T-helper 2 cell treated with Interferon-gamma antibody and Interleukin-4, amounts not matched to agents 5 μg/mL and 100 μg/mL, for 36 hours (primary cell): ENCODE results near the gene SECTM1.
"Not testable (repeated sequence)": the region's sequence is repeated elsewhere in the genome, so short reads cannot be mapped to it uniquely, and the experiment has no call there.

Source experiments
- DNase-seq: peaks from one replicate; pipeline ENCODE4 v3.0.0; 2021; ENCODE audit warnings: low spot score
- H3K27ac Mint-ChIP-seq: one replicate; pipeline ENCODE4 v1.8.0; 2021; ENCODE audit warnings: mild to moderate bottlenecking, mixed read lengths
- H3K27me3 Mint-ChIP-seq: one replicate; pipeline ENCODE4 v1.8.0; 2021; ENCODE audit warnings: low read depth, mixed read lengths
- H3K36me3 Mint-ChIP-seq: one replicate; pipeline ENCODE4 v1.8.0; 2021; ENCODE audit warnings: low read depth, mixed read lengths
- H3K4me1 Mint-ChIP-seq: one replicate; pipeline ENCODE4 v1.8.0; 2021; ENCODE audit warnings: low read depth, mixed read lengths
- H3K4me3 Mint-ChIP-seq: one replicate; pipeline ENCODE4 v1.8.0; 2022; ENCODE audit warnings: mild to moderate bottlenecking, moderate library complexity, mixed read lengths
- H3K9me3 Mint-ChIP-seq: one replicate; pipeline ENCODE4 v1.8.0; 2021; ENCODE audit warnings: mixed read lengths

Gene SECTM1

DNA sequence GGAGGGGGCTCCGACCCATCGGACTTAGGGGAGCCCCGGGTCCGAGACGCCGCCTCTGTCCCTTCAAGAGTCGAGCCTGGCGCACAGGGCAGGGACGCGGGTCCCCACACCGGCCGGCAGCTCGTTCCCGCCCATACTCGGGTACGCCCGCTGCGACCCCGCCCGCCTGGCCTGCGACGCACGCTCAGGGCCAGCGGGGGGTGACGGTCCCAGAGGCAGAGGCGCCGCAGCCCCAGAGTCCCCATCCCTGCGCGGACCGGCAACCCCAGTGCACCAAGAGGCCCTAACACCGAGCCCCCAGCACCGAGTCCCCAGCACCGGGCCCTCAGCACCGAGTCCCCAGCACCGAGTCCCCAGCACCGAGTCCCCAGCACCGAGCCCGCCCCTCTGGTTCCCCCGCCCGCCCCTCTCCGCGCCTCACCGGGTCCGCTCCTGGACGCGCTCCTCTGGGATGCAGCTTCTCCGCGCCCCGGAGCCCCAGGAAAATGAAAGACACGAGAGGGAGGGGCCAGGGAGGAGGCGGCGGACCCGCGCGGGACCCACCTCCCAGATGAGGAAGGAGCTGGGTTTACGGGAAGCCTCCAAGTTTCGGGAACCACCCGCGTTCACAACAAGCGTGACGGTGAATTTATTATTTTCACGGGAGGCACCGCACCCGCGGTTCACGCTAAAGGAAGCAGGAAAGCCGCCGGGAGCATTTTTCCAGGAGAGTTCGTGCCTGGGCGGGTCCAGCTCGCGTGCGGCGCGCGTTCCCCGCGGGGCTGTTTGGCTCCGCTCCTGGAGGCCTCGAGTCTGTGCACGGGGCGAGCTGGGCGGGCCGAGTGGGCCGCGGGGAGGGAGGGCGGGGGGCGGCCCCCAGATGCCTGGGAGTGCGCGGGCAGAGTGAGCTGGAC is at the start of gene SECTM1:
SECTM1 (minus strand) TSS at position 488 of the 893 bp plus-strand sequence. CDS start 6,526 bp downstream, outside the sequence.
- Mint-ChIP-seq H3K9me3 (no peaks in the 10 kb centered on the region), H3K4me3 (peak within 1 kb of the TSS; percentile 97), H3K4me1 (peaks cover 21% of the 10 kb centered on the region), H3K27ac (peak within 1 kb of the TSS; percentile 96), H3K36me3 (no peaks in the 10 kb centered on the region), H3K27me3 (peaks cover 19% of the 10 kb centered on the region)
- no peak for DNase-seq

DNA sequence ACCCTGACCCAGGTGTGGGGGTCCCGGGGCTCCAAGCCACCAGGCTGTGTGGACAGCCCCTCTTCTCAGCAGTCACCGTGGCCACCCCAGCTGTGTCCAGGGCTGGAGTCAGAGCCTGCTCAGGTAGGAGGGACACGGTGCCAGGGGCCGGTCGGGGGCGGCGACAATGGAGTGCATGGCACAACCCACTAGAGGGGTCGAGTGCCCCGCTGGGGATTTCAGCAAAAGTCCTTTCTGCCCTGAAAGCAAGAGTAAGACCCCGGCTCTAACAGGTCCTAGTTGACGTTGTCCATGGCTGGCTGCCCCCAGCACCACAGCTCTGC is 49.3 kb upstream of the SECTM1 start:
- Mint-ChIP-seq H3K36me3 (no peaks in the 10 kb centered on the region), H3K4me3 (no peak overlapping the region), H3K27me3 (peaks cover 15% of the 10 kb centered on the region), H3K9me3 (no peaks in the 10 kb centered on the region), H3K27ac (no peak overlapping the region), H3K4me1 (peaks cover 3% of the 10 kb centered on the region)
- no peak for DNase-seq

DNA sequence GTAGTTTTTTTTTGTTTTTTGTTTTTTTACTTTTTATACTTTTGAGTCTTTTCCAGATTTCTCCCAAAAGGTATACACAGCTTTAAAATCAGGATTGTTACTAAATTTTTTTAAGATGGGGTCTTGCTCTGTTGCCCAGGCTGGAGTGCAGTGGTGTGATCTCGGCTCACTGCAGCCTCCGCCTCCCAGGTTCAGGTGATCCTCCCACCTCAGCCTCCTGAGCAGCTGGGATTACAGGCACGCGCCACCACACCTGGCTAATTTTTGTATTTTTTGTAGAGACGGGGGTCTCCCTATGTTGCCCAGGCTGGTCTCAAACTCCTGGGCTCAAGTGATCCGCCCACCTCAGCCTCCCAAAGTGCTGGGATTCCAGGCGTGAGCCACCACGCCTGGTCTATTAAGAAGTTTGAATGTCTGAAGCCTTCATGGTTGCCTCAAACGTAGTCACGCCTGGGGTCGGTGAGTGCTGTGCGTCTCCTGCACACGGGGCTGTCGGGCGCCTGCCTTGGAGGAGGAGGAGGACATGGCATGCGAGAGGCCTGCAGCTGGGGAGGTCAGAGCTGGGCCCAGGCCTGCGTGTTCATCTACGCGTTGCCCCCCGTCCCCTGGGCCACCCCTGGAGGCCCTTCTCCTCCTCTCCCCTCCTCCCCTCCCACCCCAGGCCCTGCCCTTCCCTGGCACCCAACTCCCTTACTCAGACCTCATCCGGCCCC is 48.8 kb upstream of the SECTM1 start:
- H3K27ac Mint-ChIP-seq, H3K4me3 Mint-ChIP-seq, H3K36me3 Mint-ChIP-seq, DNase-seq, H3K4me1 Mint-ChIP-seq, H3K9me3 Mint-ChIP-seq: not testable (repeated sequence)
- peaks cover 11% of the 10 kb centered on the region for H3K27me3 Mint-ChIP-seq

DNA sequence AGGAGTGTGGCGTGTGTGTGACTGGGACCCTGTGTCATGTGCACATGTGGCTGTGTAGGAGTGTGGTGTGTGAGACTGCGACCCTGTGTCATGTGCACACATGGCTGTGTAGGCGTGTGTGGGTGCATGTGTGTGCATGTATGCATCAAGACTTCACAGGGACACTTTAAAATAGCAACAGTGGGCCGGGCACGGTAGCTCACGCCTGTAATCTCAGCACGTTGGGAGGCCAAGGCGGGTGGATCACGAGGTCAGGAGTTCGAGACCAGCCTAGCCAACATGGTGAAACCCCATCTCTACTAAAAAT is 48.1 kb upstream of the SECTM1 start:
- H3K4me3 Mint-ChIP-seq, H3K9me3 Mint-ChIP-seq, H3K4me1 Mint-ChIP-seq, DNase-seq, H3K27ac Mint-ChIP-seq, H3K36me3 Mint-ChIP-seq: not testable (repeated sequence)
- peaks cover 12% of the 10 kb centered on the region for H3K27me3 Mint-ChIP-seq

DNA sequence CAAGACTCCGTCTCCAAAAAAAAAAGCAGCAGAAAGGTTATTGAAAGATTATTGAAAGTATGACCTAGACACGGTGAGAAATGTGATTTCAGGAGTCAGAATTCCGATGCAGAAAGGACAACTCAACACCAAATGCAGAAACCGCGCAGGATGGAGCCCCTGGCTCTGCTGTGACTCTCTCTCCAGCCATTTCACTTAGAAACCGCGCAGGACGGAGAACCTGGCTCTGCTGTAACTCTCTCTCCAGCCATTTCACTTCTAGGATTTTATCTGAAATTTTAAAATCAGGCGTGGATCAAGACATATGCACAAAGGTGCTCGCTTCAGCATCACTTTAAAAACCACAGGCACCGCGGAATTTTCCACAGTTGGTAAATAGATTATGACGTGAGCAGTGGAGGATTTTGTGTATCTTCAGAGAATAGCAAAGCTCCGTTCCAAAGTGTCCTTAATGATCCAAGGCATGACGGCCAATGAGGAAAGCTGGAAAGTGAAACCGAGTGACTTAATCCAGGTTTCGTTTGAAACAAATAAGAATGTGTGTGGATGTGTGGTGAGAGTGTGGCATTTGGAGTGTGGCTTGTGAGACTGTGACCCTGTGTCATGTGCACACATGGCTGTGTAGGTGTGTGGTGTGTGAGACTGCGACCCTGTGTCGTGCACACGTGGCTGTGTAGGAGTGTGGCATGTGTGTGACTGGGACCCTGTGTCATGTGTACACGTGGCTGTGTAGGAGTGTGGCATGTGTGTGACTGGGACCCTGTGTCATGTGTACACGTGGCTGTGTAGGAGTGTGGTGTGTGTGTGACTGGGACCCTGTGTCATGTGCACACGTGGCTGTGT is 47.5 kb upstream of the SECTM1 start:
- no peaks in the 10 kb centered on the region for H3K4me1 Mint-ChIP-seq
- no peaks in the 10 kb centered on the region for H3K36me3 Mint-ChIP-seq
- peaks cover 15% of the 10 kb centered on the region for H3K27me3 Mint-ChIP-seq
- no peaks in the 10 kb centered on the region for H3K9me3 Mint-ChIP-seq
- no peak overlapping the region for H3K27ac Mint-ChIP-seq
- no peak for DNase-seq
- H3K4me3 Mint-ChIP-seq, result no peak overlapping the region

DNA sequence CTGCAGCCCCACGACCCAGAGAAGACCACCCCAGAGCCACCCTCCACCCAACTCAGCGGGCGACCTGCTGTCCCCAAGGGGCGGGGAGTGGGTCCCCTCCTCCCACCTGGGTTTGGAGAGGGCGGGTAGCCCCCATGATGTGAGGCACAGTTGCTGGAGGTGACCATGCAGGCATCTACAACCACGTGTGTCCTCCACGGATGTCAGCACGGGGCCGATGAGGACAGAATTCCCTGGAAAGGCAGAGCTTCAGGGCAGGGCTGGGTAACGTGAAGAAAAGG is 45.1 kb upstream of the SECTM1 start:
- no peak for DNase-seq
- no peaks in the 10 kb centered on the region for H3K36me3 Mint-ChIP-seq
- no peak overlapping the region for H3K4me3 Mint-ChIP-seq
- no peaks in the 10 kb centered on the region for H3K4me1 Mint-ChIP-seq
- H3K27me3 Mint-ChIP-seq, result peaks cover 21% of the 10 kb centered on the region
- no peak overlapping the region for H3K27ac Mint-ChIP-seq
- H3K9me3 Mint-ChIP-seq, result no peaks in the 10 kb centered on the region

DNA sequence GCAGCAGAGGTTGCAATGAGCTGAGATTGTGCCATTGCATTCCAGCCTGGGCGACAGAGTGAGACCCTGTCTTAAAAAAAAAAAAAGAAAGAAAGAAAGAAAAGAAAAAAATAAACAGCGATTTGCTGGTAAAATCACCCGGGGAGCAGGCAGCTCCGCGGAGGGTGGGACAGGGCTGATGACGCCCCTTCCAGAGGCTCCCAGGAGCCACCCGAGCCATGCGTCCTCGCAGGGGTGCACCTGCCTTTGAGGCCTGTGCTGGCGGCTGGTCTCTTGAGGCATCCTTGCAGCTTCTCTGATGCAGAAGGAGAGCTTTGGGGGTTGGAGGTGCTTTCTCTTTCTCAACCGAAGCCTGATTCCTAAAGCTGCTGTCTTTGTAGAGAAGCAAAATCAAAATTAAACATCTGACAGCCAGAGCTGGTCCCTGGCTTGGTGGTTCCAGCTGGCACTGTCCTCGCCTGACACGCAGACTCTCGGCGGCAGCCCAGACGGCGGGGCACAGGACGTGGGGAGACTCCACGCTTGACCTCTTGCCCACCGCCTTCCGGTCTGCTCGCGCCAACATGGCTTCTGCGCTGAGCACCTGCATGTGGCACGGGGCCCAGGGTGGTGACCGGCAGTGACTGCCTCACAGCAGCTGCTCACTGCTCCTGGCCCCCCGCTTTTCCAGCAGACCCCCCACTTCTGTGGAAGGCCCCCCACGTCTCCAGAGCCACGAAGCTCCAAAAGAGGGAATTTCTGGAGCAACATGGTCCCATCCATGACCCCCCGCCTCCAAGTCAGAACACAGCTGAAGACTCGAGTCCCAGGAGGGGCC is 44.6 kb upstream of the SECTM1 start:
- no peak overlapping the region for H3K27ac Mint-ChIP-seq
- H3K4me1 Mint-ChIP-seq, result no peaks in the 10 kb centered on the region
- no peak overlapping the region for H3K4me3 Mint-ChIP-seq
- peaks cover 27% of the 10 kb centered on the region for H3K27me3 Mint-ChIP-seq
- H3K36me3 Mint-ChIP-seq, result no peaks in the 10 kb centered on the region
- no peaks in the 10 kb centered on the region for H3K9me3 Mint-ChIP-seq
- DNase-seq, result no peak

DNA sequence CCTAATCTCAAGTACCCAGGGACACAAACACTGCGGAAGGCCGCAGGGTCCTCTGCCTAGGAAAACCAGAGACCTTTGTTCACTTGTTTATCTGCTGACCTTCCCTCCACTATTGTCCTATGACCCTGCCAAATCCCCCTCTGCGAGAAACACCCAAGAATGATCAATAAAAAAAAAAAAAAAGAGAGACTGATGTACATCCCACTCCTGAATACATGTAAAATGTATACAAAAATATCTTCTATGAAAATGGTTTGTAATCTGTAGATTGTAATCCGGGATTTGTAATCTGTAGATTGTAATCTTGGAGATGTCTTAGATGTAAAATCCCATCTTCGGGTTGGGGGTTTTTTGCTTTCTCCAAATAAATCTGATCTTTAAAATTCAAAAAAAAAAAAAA is 43.7 kb upstream of the SECTM1 start:
- H3K27me3 Mint-ChIP-seq, result peaks cover 35% of the 10 kb centered on the region
- H3K4me1 Mint-ChIP-seq, H3K9me3 Mint-ChIP-seq, H3K36me3 Mint-ChIP-seq, DNase-seq, H3K4me3 Mint-ChIP-seq, H3K27ac Mint-ChIP-seq: not testable (repeated sequence)

DNA sequence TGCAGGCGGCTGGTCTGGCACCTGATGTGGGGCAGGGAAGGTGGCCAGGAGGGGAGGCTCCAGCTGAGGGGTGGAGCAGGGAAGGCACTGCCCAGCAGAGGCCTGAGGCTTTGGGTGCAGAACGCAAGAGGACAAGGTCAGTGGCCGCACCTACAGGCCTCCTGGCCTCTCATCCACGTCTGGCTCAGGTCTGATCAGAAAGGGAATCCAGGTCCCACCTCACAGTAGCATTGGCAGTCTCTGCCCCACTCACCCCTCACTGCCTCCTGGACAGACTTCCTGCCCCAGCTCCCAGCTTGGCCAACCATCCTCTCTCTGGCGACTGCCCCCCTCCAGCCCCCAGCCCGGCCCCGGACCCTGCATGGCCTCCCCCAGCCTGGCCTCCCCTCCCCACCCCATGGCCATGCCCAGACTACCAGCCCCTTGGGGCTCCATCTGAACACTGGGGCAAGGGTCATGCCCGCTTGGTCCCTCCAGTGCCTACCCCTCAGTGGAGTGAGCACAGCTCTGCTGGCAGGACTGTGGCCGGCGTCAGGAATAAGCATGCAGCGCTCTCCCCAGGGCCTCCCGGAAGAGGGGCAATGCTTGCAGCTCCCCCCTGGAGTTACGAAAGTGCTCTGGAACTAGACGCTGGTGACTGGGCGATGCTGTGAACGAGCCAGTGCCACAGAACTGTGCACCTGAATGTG is 42.6 kb upstream of the SECTM1 start:
- H3K4me3 Mint-ChIP-seq, result no peak overlapping the region
- H3K4me1 Mint-ChIP-seq, result peaks cover 2% of the 10 kb centered on the region
- no peak overlapping the region for H3K27ac Mint-ChIP-seq
- no peaks in the 10 kb centered on the region for H3K9me3 Mint-ChIP-seq
- DNase-seq, result no peak
- H3K36me3 Mint-ChIP-seq, result no peaks in the 10 kb centered on the region
- peaks cover 37% of the 10 kb centered on the region for H3K27me3 Mint-ChIP-seq

DNA sequence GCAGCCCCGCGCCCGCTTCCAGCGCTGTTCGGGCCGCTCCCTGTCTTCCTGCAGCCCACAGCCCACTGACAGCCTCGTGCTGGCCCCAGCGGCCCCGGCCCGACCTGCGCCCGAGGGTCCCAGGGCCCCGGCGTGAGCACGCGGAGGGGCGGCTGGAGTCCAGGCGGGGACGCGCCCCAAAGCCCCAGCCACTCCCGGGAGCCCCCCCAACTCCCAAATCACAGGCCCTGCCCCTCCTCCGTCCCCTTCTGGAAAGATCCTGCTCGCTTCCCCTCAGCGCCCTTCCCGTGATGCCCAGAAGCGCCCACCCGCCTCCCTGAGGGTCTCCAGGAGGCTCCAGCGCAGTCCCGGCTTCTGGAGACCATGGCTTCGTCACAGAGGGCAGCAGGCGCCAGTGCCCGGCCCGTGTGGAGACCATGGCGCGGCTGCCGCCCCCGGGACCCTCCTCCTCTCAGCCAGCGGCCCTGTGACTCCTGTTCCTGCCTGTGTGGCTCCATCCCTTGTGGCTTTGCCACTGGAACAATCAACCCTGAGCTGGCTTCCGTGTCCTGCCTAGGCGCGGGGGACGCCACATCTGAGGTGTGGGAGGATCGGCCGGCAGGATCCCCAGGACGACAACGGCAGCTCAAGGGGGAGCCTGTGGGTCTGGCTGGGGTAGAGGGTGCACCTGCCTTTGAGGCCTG is 41.9 kb upstream of the SECTM1 start:
- Mint-ChIP-seq H3K27me3 (peaks cover 42% of the 10 kb centered on the region), H3K4me1 (peaks cover 7% of the 10 kb centered on the region), H3K4me3 (no peak overlapping the region), H3K27ac (no peak overlapping the region), H3K36me3 (no peaks in the 10 kb centered on the region), H3K9me3 (no peaks in the 10 kb centered on the region)
- DNase-seq, result no peak

DNA sequence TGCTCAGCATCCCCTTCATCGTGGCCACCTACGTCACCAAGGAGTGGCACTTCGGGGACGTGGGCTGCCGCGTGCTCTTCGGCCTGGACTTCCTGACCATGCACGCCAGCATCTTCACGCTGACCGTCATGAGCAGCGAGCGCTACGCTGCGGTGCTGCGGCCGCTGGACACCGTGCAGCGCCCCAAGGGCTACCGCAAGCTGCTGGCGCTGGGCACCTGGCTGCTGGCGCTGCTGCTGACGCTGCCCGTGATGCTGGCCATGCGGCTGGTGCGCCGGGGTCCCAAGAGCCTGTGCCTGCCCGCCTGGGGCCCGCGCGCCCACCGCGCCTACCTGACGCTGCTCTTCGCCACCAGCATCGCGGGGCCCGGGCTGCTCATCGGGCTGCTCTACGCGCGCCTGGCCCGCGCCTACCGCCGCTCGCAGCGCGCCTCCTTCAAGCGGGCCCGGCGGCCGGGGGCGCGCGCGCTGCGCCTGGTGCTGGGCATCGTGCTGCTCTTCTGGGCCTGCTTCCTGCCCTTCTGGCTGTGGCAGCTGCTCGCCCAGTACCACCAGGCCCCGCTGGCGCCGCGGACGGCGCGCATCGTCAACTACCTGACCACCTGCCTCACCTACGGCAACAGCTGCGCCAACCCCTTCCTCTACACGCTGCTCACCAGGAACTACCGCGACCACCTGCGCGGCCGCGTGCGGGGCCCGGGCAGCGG is 41.2 kb upstream of the SECTM1 start:
- H3K4me1 Mint-ChIP-seq, result peaks cover 10% of the 10 kb centered on the region
- H3K27ac Mint-ChIP-seq, result no peak overlapping the region
- peaks cover 41% of the 10 kb centered on the region for H3K27me3 Mint-ChIP-seq
- H3K4me3 Mint-ChIP-seq, result no peak overlapping the region
- no peaks in the 10 kb centered on the region for H3K36me3 Mint-ChIP-seq
- no peak for DNase-seq
- no peaks in the 10 kb centered on the region for H3K9me3 Mint-ChIP-seq

DNA sequence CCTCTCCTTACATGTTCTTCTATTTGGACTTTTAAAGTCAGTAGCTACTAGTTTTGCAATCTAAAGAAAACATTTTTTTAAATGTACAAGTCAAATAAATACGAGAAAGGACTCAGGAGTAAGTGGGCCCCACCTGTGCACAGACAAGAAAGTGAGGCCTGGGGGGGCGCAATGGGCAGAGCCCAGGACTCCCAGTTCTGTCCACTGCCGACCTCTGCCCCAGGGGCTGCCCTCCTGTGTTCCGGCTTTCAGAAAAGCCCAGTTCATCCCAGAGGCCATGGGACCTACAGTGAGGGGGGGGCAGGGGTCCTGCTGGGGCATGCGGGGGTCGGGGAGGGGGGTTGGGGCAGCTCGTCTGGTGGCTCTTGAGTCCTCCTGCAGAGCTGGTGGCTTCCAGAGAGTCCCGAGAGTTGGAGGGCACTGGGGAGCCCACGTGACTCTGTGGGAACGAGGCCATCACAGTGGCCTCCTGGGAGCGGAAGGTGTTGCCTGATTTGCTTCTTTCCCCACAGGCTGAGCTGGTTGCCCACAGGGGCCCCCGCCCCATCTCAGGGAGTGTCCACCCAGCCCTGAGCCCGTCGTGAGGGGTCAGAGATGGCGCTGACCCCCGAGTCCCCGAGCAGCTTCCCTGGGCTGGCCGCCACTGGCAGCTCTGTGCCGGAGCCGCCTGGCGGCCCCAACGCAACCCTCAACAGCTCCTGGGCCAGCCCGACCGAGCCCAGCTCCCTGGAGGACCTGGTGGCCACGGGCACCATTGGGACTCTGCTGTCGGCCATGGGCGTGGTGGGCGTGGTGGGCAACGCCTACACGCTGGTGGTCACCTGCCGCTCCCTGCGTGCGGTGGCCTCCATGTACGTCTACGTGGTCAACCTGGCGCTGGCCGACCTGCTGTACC is 40.4 kb upstream of the SECTM1 start:
- Mint-ChIP-seq H3K4me1 (peaks cover 10% of the 10 kb centered on the region), H3K36me3 (no peaks in the 10 kb centered on the region), H3K27me3 (peaks cover 47% of the 10 kb centered on the region), H3K4me3 (no peak overlapping the region), H3K9me3 (no peaks in the 10 kb centered on the region), H3K27ac (no peak overlapping the region)
- no peak for DNase-seq
